Astrocyte (in vitro differentiated cells and primary cell): ENCODE data around the gene HLTF. TPM values are rescaled to one million over a fixed set of nuclear protein-coding genes. Genes with fewer than 3 reads are reported as not detected.

Source experiments
- DNase-seq: peaks from one replicate; pipeline ENCODE4 v3.0.0-alpha.2; 2010; ENCODE audit warnings: low read depth
- FAIRE-seq: peaks from 2 replicates; lab custom pipeline; 2011; peaks lifted over from hg19 to GRCh38; lab: Jason Lieb, UNC
- H2AFZ ChIP-seq: 2 replicates; pipeline ENCODE4 v1.6.0; 2012; ENCODE audit warnings: low read depth, low read length, inconsistent platforms
- H3K27ac ChIP-seq: 2 replicates; pipeline ENCODE4 v1.5.1; 2011; ENCODE audit warnings: low read depth, low read length, inconsistent platforms
- H3K27me3 ChIP-seq: 2 replicates; pipeline ENCODE4 v1.6.0; 2011; ENCODE audit warnings: low read length, inconsistent platforms; ENCODE audit not compliant: insufficient read depth
- H3K36me3 ChIP-seq: 2 replicates; pipeline ENCODE4 v1.5.1; 2011; ENCODE audit warnings: low read length, inconsistent platforms; ENCODE audit not compliant: insufficient read depth
- H3K4me1 ChIP-seq: 2 replicates; pipeline ENCODE4 v1.5.1; 2011; ENCODE audit warnings: low read length, inconsistent platforms; ENCODE audit not compliant: insufficient read depth
- H3K4me2 ChIP-seq: 2 replicates; pipeline ENCODE4 v1.6.0; 2012; ENCODE audit warnings: low read length, inconsistent platforms
- H3K4me3 ChIP-seq: 2 replicates; pipeline ENCODE4 v1.5.1; 2011; ENCODE audit warnings: low read depth, mild to moderate bottlenecking, low read length, inconsistent platforms; ENCODE audit not compliant: insufficient read depth
- H3K79me2 ChIP-seq: 2 replicates; pipeline ENCODE4 v1.6.0; 2012; ENCODE audit warnings: mild to moderate bottlenecking, low read length, inconsistent platforms; ENCODE audit not compliant: insufficient read depth
- H3K9ac ChIP-seq: 2 replicates; pipeline ENCODE4 v1.6.0; 2012; ENCODE audit warnings: mild to moderate bottlenecking, low read length, inconsistent platforms
- H3K9me3 ChIP-seq: 2 replicates; pipeline ENCODE4 v1.5.1; 2012; ENCODE audit warnings: low read depth, mild to moderate bottlenecking, low read length, inconsistent platforms; ENCODE audit not compliant: insufficient read depth
- H4K20me1 ChIP-seq: 2 replicates; pipeline ENCODE4 v1.6.0; 2012; ENCODE audit warnings: low read length, inconsistent platforms; ENCODE audit not compliant: insufficient read depth
- H3K27ac Mint-ChIP-seq: one replicate; pipeline ENCODE4 v1.8.0; 2021; ENCODE audit warnings: mild to moderate bottlenecking, mixed read lengths; ENCODE audit not compliant: unreplicated experiment
- H3K27me3 Mint-ChIP-seq: one replicate; pipeline ENCODE4 v1.8.0; 2021; ENCODE audit warnings: low read depth, mixed read lengths; ENCODE audit not compliant: unreplicated experiment
- H3K36me3 Mint-ChIP-seq: one replicate; pipeline ENCODE4 v1.8.0; 2021; ENCODE audit warnings: low read depth, mixed read lengths; ENCODE audit not compliant: unreplicated experiment
- H3K4me1 Mint-ChIP-seq: one replicate; pipeline ENCODE4 v1.8.0; 2021; ENCODE audit warnings: low read depth, mixed read lengths; ENCODE audit not compliant: unreplicated experiment
- H3K4me3 Mint-ChIP-seq: one replicate; pipeline ENCODE4 v1.8.0; 2021; ENCODE audit warnings: mild to moderate bottlenecking, moderate library complexity, mixed read lengths; ENCODE audit not compliant: unreplicated experiment
- H3K9me3 Mint-ChIP-seq: one replicate; pipeline ENCODE4 v1.8.0; 2021; ENCODE audit warnings: mild to moderate bottlenecking, mixed read lengths; ENCODE audit not compliant: unreplicated experiment
- EZH2 ChIP-seq: IDR thresholded peaks from 2 replicates; pipeline ENCODE4 v1.6.1; 2012; ENCODE audit warnings: mild to moderate bottlenecking, low read length, inconsistent platforms; ENCODE audit not compliant: insufficient read depth
- total RNA-seq: library from RNA; stranded (reverse); gene quantifications from 2 replicates; pipeline ENCODE4 v1.2.1, GENCODE V29; 2021
- TF ChIP-seq, protein P1 (sequence below): IDR thresholded peaks from 2 replicates; pipeline ENCODE4 v1.5.1; 2011; ENCODE audit warnings: low read depth, mild to moderate bottlenecking, inconsistent platforms, low read length, moderate library complexity; ENCODE audit not compliant: insufficient read depth

HLTF gene
- total RNA-seq, 1 donor from 2014 or later, result 19.5 TPM

GRCh38 chr3:149010504-149010951 is 75.8 kb downstream of the HLTF start:
- H2AFZ ChIP-seq, result no peak overlapping the region
- H3K9ac ChIP-seq, result no peak overlapping the region
- peaks cover 10% of the 10 kb centered on the region for H3K36me3 ChIP-seq
- H3K4me2 ChIP-seq, result no peak overlapping the region
- H3K4me1 ChIP-seq, result peaks cover 22% of the 10 kb centered on the region
- Mint-ChIP-seq H3K27ac (peak overlapping the region; percentile 41), H3K36me3 (peaks cover 24% of the 10 kb centered on the region), H3K27me3 (no peaks in the 10 kb centered on the region), H3K4me1 (peaks cover 16% of the 10 kb centered on the region), H3K9me3 (no peaks in the 10 kb centered on the region), H3K4me3 (no peak overlapping the region)
- H3K4me3 ChIP-seq, result no peak overlapping the region
- H3K27me3 ChIP-seq, result no peaks in the 10 kb centered on the region
- H3K79me2 ChIP-seq, result no peaks in the 10 kb centered on the region
- no peaks in the 10 kb centered on the region for H3K9me3 ChIP-seq
- DNase-seq, result peak; percentile 51
- no peaks in the 10 kb centered on the region for H4K20me1 ChIP-seq
- H3K27ac ChIP-seq, result no peak overlapping the region
- TF ChIP-seq EZH2, result no peak
- TF ChIP-seq, protein P1, sequence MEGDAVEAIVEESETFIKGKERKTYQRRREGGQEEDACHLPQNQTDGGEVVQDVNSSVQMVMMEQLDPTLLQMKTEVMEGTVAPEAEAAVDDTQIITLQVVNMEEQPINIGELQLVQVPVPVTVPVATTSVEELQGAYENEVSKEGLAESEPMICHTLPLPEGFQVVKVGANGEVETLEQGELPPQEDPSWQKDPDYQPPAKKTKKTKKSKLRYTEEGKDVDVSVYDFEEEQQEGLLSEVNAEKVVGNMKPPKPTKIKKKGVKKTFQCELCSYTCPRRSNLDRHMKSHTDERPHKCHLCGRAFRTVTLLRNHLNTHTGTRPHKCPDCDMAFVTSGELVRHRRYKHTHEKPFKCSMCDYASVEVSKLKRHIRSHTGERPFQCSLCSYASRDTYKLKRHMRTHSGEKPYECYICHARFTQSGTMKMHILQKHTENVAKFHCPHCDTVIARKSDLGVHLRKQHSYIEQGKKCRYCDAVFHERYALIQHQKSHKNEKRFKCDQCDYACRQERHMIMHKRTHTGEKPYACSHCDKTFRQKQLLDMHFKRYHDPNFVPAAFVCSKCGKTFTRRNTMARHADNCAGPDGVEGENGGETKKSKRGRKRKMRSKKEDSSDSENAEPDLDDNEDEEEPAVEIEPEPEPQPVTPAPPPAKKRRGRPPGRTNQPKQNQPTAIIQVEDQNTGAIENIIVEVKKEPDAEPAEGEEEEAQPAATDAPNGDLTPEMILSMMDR, result no peak
- FAIRE-seq, result no peak

DNA sequence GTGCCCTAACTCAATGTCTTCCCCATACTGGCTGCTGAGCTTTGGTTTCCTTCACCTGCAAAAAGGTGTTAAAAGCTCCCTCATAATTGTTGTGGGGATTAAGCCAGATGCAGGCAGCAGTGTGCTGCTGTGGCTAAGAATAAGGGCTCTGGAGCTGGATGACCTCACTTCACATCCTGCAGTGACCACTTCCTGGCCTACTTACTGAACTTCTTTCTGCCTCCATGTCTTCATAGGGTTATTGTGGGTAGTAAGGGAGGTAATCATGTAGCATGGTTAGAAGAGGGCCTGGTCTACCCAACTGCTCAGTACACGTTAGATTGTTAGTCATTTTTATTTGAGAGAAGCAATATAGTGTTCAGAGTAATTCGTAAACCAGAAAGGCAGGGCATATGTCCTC is 76.6 kb downstream of the HLTF start:
- no peak overlapping the region for H3K27ac ChIP-seq
- H4K20me1 ChIP-seq, result no peaks in the 10 kb centered on the region
- peaks cover 16% of the 10 kb centered on the region for H3K4me1 ChIP-seq
- no peak overlapping the region for H2AFZ ChIP-seq
- Mint-ChIP-seq H3K4me3 (no peak overlapping the region), H3K4me1 (peaks cover 9% of the 10 kb centered on the region), H3K27ac (no peak overlapping the region), H3K9me3 (no peaks in the 10 kb centered on the region), H3K36me3 (peaks cover 21% of the 10 kb centered on the region), H3K27me3 (no peaks in the 10 kb centered on the region)
- no peak overlapping the region for H3K4me3 ChIP-seq
- no peaks in the 10 kb centered on the region for H3K79me2 ChIP-seq
- no peaks in the 10 kb centered on the region for H3K9me3 ChIP-seq
- no peak overlapping the region for H3K4me2 ChIP-seq
- TF ChIP-seq, protein P1, result no peak
- TF ChIP-seq EZH2, result no peak
- H3K36me3 ChIP-seq, result peaks cover 10% of the 10 kb centered on the region
- FAIRE-seq, result no peak
- no peak for DNase-seq
- H3K27me3 ChIP-seq, result no peaks in the 10 kb centered on the region
- no peak overlapping the region for H3K9ac ChIP-seq

- Histone ChIP-seq H3K4me1 (peaks cover 11% of the 10 kb centered on the region), H3K9ac (no peak overlapping the region), H3K27ac (no peak overlapping the region), H3K79me2 (no peaks in the 10 kb centered on the region), H2AFZ (no peak overlapping the region), H4K20me1 (no peaks in the 10 kb centered on the region), H3K4me2 (no peak overlapping the region), H3K36me3 (peaks cover 10% of the 10 kb centered on the region), H3K9me3 (no peaks in the 10 kb centered on the region), H3K4me3 (no peak overlapping the region), H3K27me3 (no peaks in the 10 kb centered on the region)
- no peak for DNase-seq
- FAIRE-seq, result no peak
- Mint-ChIP-seq H3K4me3 (no peak overlapping the region), H3K36me3 (peaks cover 19% of the 10 kb centered on the region), H3K27ac (no peak overlapping the region), H3K9me3 (no peaks in the 10 kb centered on the region), H3K4me1 (peaks cover 6% of the 10 kb centered on the region), H3K27me3 (no peaks in the 10 kb centered on the region)
- no peak for TF ChIP-seq EZH2
- TF ChIP-seq, protein P1, result no peak
These were observed 78.6 kb downstream of the HLTF start for GRCh38 chr3:149007567-149008257.
